Transverse colon (tissue), 4 donors: ENCODE results near the gene DIRAS1. TPM values are rescaled to one million over a fixed set of nuclear protein-coding genes. Genes with fewer than 3 reads are reported as not detected.

Source experiments
- DNase-seq: peaks from one replicate; pipeline ENCODE4 v3.0.0-alpha.2; 2019
- H3K27ac ChIP-seq, 4 donors: fragments of 200-600 bp; sonication (generic); 2 replicates each; pipeline ENCODE4 v1.5.1; 2016 to 2018; ENCODE audit warnings: inconsistent platforms in 4 of 4
- H3K27me3 ChIP-seq: fragments of 200-600 bp; sonication (generic); 2 replicates; pipeline ENCODE4 v1.5.1; 2017; ENCODE audit warnings: inconsistent platforms
- H3K36me3 ChIP-seq, 4 donors: fragments of 200-600 bp; sonication (generic); 2 replicates each; pipeline ENCODE4 v1.5.1; 2017 to 2019; ENCODE audit warnings: inconsistent platforms in 4 of 4
- H3K4me1 ChIP-seq, 4 donors: fragments of 200-600 bp; sonication (generic); 2 replicates each; pipeline ENCODE4 v1.5.1; 2017 to 2020; ENCODE audit warnings: inconsistent platforms in 4 of 4
- H3K4me3 ChIP-seq, 4 donors: fragments of 200-600 bp; sonication (generic); 1 replicate in 1 of 4; 2 replicates in 3 of 4; pipeline versions ENCODE4 v1.5.1 to v1.6.1; 2017 to 2019; ENCODE audit warnings: inconsistent platforms in 4 of 4
- H3K9me3 ChIP-seq, 2 donors: fragments of 200-600 bp; sonication (generic); 2 replicates each; pipeline ENCODE4 v1.5.1; 2017 to 2019; ENCODE audit warnings: inconsistent platforms in 2 of 2
- EP300 ChIP-seq: sonication (generic); formaldehyde crosslinking; IDR thresholded peaks from one replicate; pipeline ENCODE4 v1.6.1; 2017; ENCODE audit warnings: antibody characterized with exemption, low read depth
- POLR2A ChIP-seq: fragments of 450-650 bp; IDR thresholded peaks from one replicate; pipeline ENCODE4 v1.6.1; 2016; ENCODE audit warnings: antibody characterized with exemption, mild to moderate bottlenecking, moderate library complexity
- POLR2AphosphoS5 ChIP-seq, 3 donors: sonication (generic); formaldehyde crosslinking; IDR thresholded peaks; one replicate each; pipeline ENCODE4 v1.6.1; 2016; ENCODE audit warnings: antibody characterized with exemption in 3 of 3
- whole genome bisulfite sequencing, 2 donors: methylation state at CpG; one replicate each; pipeline ENCODE4 v1.1.5; 2018; ENCODE audit warnings: low coverage in 1 of 2; 5-methylcytosine and 5-hydroxymethylcytosine counted together
- in situ Hi-C, 4 donors: fragments of 200-750 bp; cut with MboI; loops; one replicate each; pipeline versions ENCODE4 v1.15.0 to v1.15.1; 2017; ENCODE audit warnings: low sequenced_read_pairs in 3 of 4, low pct_ligation_motif_present in 1 of 4, low pct_unique_long_range_greater_than_20kb in 1 of 4
- intact Hi-C: fragments of 100-400 bp; cut with DNase I; formaldehyde crosslinking; loops from one replicate; pipeline ENCODE4 v1.15.1; 2023; ENCODE audit warnings: low total_unique reads
- total RNA-seq, 4 donors: library from RNA; depleted of rRNA; stranded (reverse); fragments of >200 nt; gene quantifications; one replicate each; pipeline ENCODE4 v1.1.0, GENCODE V29; 2016
- TF ChIP-seq, protein P1 (sequence below), 5 experiments: fragments of 200-600 bp in 3 of 5; fragments of 450-650 bp in 2 of 5; sonication (generic) in 3 of 5; IDR thresholded peaks; 1 replicate in 2 of 5; 2 replicates in 3 of 5; pipeline ENCODE4 v1.5.1; 2016 to 2017; ENCODE audit warnings: antibody characterized with exemption in 5 of 5, inconsistent platforms in 3 of 5, mild to moderate bottlenecking in 2 of 5, moderate library complexity in 1 of 5

DIRAS1 gene
- total RNA-seq, 4 donors from 2014 or later: 0.41 to 1.4 (median 0.64) TPM; not detected in 1

DNA sequence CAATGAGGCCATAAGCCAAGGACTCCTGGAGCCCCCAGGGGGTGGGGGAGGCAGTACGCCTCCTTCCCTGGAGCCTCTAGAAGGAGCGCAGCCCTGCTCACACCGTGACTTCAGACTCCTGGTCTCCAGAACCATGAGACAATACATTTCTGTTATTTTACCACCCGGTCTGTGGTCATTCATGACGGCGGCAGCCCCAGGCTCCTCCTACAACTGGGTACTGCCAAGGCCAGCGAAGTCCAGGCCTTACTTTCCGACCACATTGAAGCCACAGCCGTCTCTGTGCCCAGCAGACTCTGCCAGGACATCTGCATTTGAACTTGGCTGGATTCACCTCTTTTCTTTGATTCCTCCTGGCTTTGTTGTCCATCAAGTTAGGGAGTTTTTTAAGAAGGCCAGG, 29.2 kb downstream of the DIRAS1 start:
- TF ChIP-seq EP300 (no peak), POLR2A (no peak), POLR2AphosphoS5 (IDR thresholded peaks at IDR 0.05) (no peak)
- TF ChIP-seq, protein P1, sequence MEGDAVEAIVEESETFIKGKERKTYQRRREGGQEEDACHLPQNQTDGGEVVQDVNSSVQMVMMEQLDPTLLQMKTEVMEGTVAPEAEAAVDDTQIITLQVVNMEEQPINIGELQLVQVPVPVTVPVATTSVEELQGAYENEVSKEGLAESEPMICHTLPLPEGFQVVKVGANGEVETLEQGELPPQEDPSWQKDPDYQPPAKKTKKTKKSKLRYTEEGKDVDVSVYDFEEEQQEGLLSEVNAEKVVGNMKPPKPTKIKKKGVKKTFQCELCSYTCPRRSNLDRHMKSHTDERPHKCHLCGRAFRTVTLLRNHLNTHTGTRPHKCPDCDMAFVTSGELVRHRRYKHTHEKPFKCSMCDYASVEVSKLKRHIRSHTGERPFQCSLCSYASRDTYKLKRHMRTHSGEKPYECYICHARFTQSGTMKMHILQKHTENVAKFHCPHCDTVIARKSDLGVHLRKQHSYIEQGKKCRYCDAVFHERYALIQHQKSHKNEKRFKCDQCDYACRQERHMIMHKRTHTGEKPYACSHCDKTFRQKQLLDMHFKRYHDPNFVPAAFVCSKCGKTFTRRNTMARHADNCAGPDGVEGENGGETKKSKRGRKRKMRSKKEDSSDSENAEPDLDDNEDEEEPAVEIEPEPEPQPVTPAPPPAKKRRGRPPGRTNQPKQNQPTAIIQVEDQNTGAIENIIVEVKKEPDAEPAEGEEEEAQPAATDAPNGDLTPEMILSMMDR (IDR thresholded peaks at IDR 0.05): no peak
- Histone ChIP-seq H3K9me3 (no peaks in the 10 kb centered on the region), H3K36me3 (no peaks in the 10 kb centered on the region), H3K27ac (no peak overlapping the region), H3K27me3 (no peaks in the 10 kb centered on the region), H3K4me1 (peaks cover 0 to 5% (median 0%) of the 10 kb centered on the region in 4 donors), H3K4me3 (no peak overlapping the region)
- DNase-seq: no peak
- in situ Hi-C loops (no loop called here), intact Hi-C loops (no loop called here)
- 78 to 84% methylated on average over 6 to 9 of the region's 9 CpGs for WGBS, 2 donors

DNA sequence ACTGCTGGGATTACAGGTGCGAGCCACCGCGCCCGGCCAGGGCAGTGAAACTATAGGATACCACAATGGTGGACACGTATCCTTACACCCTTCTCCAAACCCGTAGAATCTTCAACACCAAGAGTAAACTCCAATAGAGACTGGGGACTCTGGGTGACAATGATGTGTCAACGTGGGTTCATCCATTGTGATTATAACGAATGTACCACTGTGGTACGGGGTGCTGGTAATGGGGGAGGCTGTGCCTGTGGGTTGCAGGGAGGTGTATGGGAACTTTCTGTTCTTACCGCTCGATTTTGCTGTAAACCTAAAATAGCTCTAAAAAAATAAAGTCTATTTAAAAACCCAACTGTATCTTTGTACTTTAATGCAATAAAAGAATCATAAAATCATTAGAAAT, 30.3 kb downstream of the DIRAS1 start:
- H3K27ac ChIP-seq: no peak overlapping the region
- in situ Hi-C loops (no loop called here), intact Hi-C loops (no loop called here)
- peaks cover 0 to 5% (median 0%) of the 10 kb centered on the region in 4 donors for H3K4me1 ChIP-seq
- H3K36me3 ChIP-seq: no peaks in the 10 kb centered on the region
- no peaks in the 10 kb centered on the region for H3K27me3 ChIP-seq
- WGBS, 2 donors: 78% methylated on average over 11 of the region's 11 CpGs; no CpG with 5 or more reads in 1 of the 2 donors
- H3K9me3 ChIP-seq: no peaks in the 10 kb centered on the region
- no peak for TF ChIP-seq POLR2AphosphoS5 (IDR thresholded peaks at IDR 0.05)
- no peak for DNase-seq
- no peak overlapping the region for H3K4me3 ChIP-seq

DNA sequence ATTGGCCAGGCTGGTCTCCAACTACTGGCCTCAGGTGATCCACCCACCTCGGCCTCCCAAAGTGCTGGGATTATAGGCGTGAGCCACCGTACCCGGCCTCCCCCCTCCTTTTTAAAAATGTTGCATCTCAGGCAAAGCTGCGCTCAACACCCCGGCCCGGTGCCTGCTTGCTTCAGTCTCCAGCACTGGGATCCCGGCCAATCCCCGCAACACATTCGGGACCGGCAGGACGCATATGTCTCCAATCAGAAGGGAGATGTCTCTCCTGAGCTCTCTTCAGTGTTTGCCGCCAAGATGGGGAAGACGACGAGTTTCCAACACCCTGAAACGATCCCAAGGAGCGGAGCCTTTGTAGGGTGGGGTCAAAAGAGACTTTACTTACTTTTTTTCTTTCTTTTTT, 34.8 kb downstream of the DIRAS1 start:
- intact Hi-C loops (no loop called here), in situ Hi-C loops (no loop called here)
- Histone ChIP-seq H3K36me3 (no peaks in the 10 kb centered on the region), H3K4me3 (no peak overlapping the region), H3K9me3 (no peaks in the 10 kb centered on the region), H3K27me3 (no peaks in the 10 kb centered on the region), H3K4me1 (no peaks in the 10 kb centered on the region), H3K27ac (no peak overlapping the region)
- DNase-seq: no peak
- 88% methylated on average over 14 to 17 of the region's 17 CpGs for whole genome bisulfite sequencing, 2 donors
- no peak for TF ChIP-seq POLR2AphosphoS5 (IDR thresholded peaks at IDR 0.05)
- no peak for TF ChIP-seq POLR2A
- TF ChIP-seq, protein P1 (IDR thresholded peaks at IDR 0.05): no peak
- no peak for TF ChIP-seq EP300

DNA sequence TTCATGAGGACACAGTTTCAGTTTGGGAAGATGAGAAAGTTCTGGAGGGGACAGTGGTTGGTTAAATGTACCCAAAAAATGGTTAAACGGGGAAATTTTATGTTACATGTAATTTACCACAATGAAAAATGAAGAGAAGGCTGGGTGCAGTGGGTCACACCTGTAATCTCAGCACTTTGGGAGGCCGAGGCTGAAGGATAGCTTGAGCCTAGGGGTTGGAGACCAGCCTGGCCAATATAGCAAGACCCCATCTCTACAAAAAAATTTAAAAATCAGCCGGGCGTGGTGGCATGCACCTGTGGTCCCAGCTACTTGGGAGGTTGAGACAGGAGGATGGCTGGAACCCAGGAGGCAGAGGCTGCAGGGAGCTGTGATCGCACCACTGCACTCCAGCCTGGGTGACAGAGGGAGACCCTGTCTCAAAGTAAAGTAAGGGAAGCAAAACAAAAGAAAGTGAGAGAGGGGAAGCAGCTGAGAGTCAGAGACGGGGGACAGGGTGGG, 35.9 kb downstream of the DIRAS1 start:
- intact Hi-C loops (no loop called here), in situ Hi-C loops (no loop called here)
- Histone ChIP-seq H3K4me3 (no peak overlapping the region), H3K4me1 (no peaks in the 10 kb centered on the region), H3K27ac (no peak overlapping the region), H3K36me3 (no peaks in the 10 kb centered on the region), H3K27me3 (no peaks in the 10 kb centered on the region), H3K9me3 (no peaks in the 10 kb centered on the region)
- no peak for TF ChIP-seq POLR2AphosphoS5 (IDR thresholded peaks at IDR 0.05)
- no peak for TF ChIP-seq EP300
- TF ChIP-seq, protein P1 (IDR thresholded peaks at IDR 0.05): no peak
- TF ChIP-seq POLR2A: no peak
- no peak for DNase-seq
- WGBS, 2 donors: 87 to 89% methylated on average over 6 of the region's 6 CpGs

DNA sequence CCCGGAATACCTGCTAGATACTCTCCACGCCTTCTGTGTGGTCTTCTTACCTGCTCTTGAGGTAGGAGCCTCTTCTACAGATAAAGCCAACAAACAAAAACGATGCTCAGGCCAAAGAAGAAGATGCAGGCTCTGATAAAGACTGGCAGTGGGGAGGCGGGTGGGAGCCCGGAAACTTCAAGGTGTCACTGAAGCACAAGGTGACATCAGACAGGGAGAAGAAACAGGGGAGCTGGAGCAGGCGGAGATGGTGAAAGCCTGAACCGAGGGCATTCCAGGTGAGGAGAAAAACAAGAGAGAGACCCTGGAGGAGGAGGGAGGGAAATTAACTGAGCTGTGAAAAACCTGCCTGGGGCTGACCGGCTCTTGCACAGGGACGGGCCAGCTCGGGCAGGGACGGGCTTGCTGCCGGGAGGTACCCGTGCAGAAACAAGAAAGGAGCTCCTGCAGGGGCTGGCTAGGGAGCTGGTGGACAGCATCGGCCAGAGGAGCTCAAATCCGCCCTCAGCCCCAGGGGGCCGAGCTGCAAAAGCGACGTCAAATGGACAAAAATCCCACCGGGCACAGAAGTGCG, 37.7 kb downstream of the DIRAS1 start:
- Histone ChIP-seq H3K9me3 (no peaks in the 10 kb centered on the region), H3K27me3 (no peaks in the 10 kb centered on the region), H3K27ac (no peak overlapping the region), H3K4me1 (no peaks in the 10 kb centered on the region), H3K4me3 (no peak overlapping the region), H3K36me3 (no peaks in the 10 kb centered on the region)
- intact Hi-C loops (no loop called here), in situ Hi-C loops (no loop called here)
- no peak for TF ChIP-seq EP300
- no peak for TF ChIP-seq POLR2AphosphoS5 (IDR thresholded peaks at IDR 0.05)
- TF ChIP-seq POLR2A: no peak
- TF ChIP-seq, protein P1 (IDR thresholded peaks at IDR 0.05): no peak
- no peak for DNase-seq
- WGBS, 2 donors: 84 to 91% methylated on average over 18 to 20 of the region's 20 CpGs
